Measurements from ENCODE around the gene BHLHE40. TPM values are rescaled to one million over a fixed set of nuclear protein-coding genes. Genes with fewer than 3 reads are reported as not detected.

BHLHE40 gene
- total RNA-seq, 1 donor from 2014 or later, result 15.2 TPM

DNA sequence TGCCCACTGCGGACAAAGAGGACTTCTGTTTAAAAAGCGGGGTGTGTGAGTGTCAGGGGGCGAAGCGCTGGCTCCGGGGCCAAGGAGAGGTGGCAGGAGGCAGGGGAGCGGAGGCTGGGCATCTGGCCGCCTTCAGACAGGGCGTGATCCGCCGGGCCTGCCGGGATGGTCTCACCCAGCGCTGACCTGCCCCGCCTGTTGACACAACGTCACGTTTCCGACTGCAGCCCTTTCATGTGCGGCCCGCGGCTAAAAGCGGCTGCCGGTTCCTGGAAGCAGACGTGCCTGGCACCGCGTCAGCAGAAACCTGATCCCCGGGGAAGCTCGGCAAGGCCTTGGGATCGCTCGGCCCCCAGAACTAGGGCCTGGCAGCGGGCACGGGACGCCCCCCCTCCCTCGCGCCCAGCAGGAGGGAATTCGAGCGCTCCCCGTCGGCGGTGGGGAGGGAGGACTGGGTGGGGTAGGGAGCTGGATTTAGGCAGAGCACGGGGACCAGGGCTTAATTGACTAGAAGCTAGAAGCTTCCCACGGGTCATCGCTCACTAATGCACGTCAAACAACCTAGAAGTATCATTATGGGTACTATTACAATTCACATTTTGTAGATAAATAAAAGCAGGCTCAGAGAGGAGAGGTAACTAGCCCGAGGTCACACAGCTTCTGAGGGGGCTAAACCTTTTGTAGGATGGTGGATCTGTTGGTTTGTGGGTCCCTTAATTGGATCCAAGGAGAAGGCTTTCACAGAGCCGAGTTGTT lies 7.7 kb downstream of the BHLHE40 start:
- peak overlapping the region; percentile 16 for H3K27ac Mint-ChIP-seq (ENCODE audit: unreplicated experiment)
- TF ChIP-seq, protein P1, sequence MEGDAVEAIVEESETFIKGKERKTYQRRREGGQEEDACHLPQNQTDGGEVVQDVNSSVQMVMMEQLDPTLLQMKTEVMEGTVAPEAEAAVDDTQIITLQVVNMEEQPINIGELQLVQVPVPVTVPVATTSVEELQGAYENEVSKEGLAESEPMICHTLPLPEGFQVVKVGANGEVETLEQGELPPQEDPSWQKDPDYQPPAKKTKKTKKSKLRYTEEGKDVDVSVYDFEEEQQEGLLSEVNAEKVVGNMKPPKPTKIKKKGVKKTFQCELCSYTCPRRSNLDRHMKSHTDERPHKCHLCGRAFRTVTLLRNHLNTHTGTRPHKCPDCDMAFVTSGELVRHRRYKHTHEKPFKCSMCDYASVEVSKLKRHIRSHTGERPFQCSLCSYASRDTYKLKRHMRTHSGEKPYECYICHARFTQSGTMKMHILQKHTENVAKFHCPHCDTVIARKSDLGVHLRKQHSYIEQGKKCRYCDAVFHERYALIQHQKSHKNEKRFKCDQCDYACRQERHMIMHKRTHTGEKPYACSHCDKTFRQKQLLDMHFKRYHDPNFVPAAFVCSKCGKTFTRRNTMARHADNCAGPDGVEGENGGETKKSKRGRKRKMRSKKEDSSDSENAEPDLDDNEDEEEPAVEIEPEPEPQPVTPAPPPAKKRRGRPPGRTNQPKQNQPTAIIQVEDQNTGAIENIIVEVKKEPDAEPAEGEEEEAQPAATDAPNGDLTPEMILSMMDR (IDR thresholded peaks at IDR 0.05; ENCODE audit: unreplicated experiment), result no peak
- H3K27me3 Mint-ChIP-seq (ENCODE audit: unreplicated experiment), result peaks cover 2% of the 10 kb centered on the region
- peak; percentile 84 for DNase-seq (ENCODE audit: low spot score)
- H3K4me3 Mint-ChIP-seq (ENCODE audit: unreplicated experiment), result peak overlapping the region; percentile 76
- H3K4me1 Mint-ChIP-seq (ENCODE audit: unreplicated experiment), result peaks cover 28% of the 10 kb centered on the region
- H3K36me3 Mint-ChIP-seq (ENCODE audit: low read depth, unreplicated experiment), result peaks cover 15% of the 10 kb centered on the region
- no peaks in the 10 kb centered on the region for H3K9me3 Mint-ChIP-seq (ENCODE audit: unreplicated experiment)

GRCh38 chr3:4987538-4988296 lies 8.5 kb downstream of the BHLHE40 start:
- H3K4me3 Mint-ChIP-seq (ENCODE audit: unreplicated experiment), result peak overlapping the region; percentile 72
- peaks cover 25% of the 10 kb centered on the region for H3K4me1 Mint-ChIP-seq (ENCODE audit: unreplicated experiment)
- H3K9me3 Mint-ChIP-seq (ENCODE audit: unreplicated experiment), result no peaks in the 10 kb centered on the region
- H3K36me3 Mint-ChIP-seq (ENCODE audit: low read depth, unreplicated experiment), result peaks cover 15% of the 10 kb centered on the region
- H3K27ac Mint-ChIP-seq (ENCODE audit: unreplicated experiment), result no peak overlapping the region
- peaks cover 2% of the 10 kb centered on the region for H3K27me3 Mint-ChIP-seq (ENCODE audit: unreplicated experiment)
- no peak for DNase-seq (ENCODE audit: low spot score)
- TF ChIP-seq, protein P1 (IDR thresholded peaks at IDR 0.05; ENCODE audit: unreplicated experiment), result no peak

- H3K4me1 Mint-ChIP-seq (ENCODE audit: unreplicated experiment), result peaks cover 14% of the 10 kb centered on the region
- no peaks in the 10 kb centered on the region for H3K9me3 Mint-ChIP-seq (ENCODE audit: unreplicated experiment)
- DNase-seq (ENCODE audit: low spot score), result no peak
- TF ChIP-seq, protein P1 (IDR thresholded peaks at IDR 0.05; ENCODE audit: unreplicated experiment), result no peak
- H3K27me3 Mint-ChIP-seq (ENCODE audit: unreplicated experiment), result no peaks in the 10 kb centered on the region
- H3K4me3 Mint-ChIP-seq (ENCODE audit: unreplicated experiment), result no peak overlapping the region
- H3K27ac Mint-ChIP-seq (ENCODE audit: unreplicated experiment), result no peak overlapping the region
- peaks cover 5% of the 10 kb centered on the region for H3K36me3 Mint-ChIP-seq (ENCODE audit: low read depth, unreplicated experiment)
These were observed 10.0 kb downstream of the BHLHE40 start for GRCh38 chr3:4988983-4989834.

DNA sequence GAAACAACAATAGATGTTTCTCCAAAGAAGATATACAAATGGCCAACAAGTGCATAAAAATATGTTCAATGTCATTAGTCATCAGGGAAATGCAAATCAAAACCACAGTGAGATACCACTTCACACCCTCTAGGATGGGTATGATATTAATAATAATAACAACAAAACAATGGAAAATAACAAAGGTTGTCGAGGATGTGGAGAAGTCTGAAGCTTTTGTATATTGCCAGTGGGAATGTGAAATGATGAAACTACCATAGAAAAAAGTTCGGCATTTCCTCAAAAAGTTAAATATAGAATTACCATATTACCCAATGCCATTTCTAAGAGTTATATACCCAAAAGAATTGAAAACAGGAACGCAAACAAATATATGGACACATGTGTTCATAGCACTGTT lies 10.8 kb downstream of the BHLHE40 start:
- no peak overlapping the region for H3K27ac Mint-ChIP-seq (ENCODE audit: unreplicated experiment)
- no peaks in the 10 kb centered on the region for H3K36me3 Mint-ChIP-seq (ENCODE audit: low read depth, unreplicated experiment)
- peaks cover 11% of the 10 kb centered on the region for H3K4me1 Mint-ChIP-seq (ENCODE audit: unreplicated experiment)
- no peak for DNase-seq (ENCODE audit: low spot score)
- H3K4me3 Mint-ChIP-seq (ENCODE audit: unreplicated experiment), result no peak overlapping the region
- no peaks in the 10 kb centered on the region for H3K27me3 Mint-ChIP-seq (ENCODE audit: unreplicated experiment)
- H3K9me3 Mint-ChIP-seq (ENCODE audit: unreplicated experiment), result no peaks in the 10 kb centered on the region
- TF ChIP-seq, protein P1 (IDR thresholded peaks at IDR 0.05; ENCODE audit: unreplicated experiment), result no peak
